GOT3 (cell line): ENCODE measurements around the gene GLB1L3.
"Not testable (repeated sequence)": the region's sequence is repeated elsewhere in the genome, so short reads cannot be mapped to it uniquely, and the experiment has no call there.

ENCODE experiments used
- DNase-seq: peaks from one replicate; lab custom pipeline; 2025; ENCODE audit warnings: mixed read lengths; lab: John Stamatoyannopoulos, UW

Gene GLB1L3

GRCh38 chr11:134313821-134314607 lies 37.8 kb downstream of the GLB1L3 start:
- DNase-seq = no peak

- DNase-seq = no peak
Observed at GRCh38 chr11:134317103-134317502, 40.9 kb downstream of the GLB1L3 start.

- DNase-seq = not testable (repeated sequence)
Observed at GRCh38 chr11:134321373-134321772, 45.2 kb downstream of the GLB1L3 start.

- DNase-seq = no peak
Observed at GRCh38 chr11:134322553-134322952, 46.4 kb downstream of the GLB1L3 start.

GRCh38 chr11:134328433-134328832 lies 52.3 kb downstream of the GLB1L3 start:
- DNase-seq = no peak

GRCh38 chr11:134330611-134331353 lies 54.6 kb downstream of the GLB1L3 start:
- no peak for DNase-seq

- DNase-seq = no peak
Observed at GRCh38 chr11:134331354-134332188, 55.4 kb downstream of the GLB1L3 start, which contains the start of gene GLB1L2. GLB1L2 (plus strand) TSS chr11:134331988; CDS start chr11:134332062, 74 bp downstream.

- no peak for DNase-seq
Observed at GRCh38 chr11:134332189-134332631, 56.0 kb downstream of the GLB1L3 start.

- no peak for DNase-seq
Observed at GRCh38 chr11:134332782-134333181, 56.6 kb downstream of the GLB1L3 start.

GRCh38 chr11:134333312-134333711 lies 57.1 kb downstream of the GLB1L3 start:
- DNase-seq = no peak

GRCh38 chr11:134333946-134334345 lies 57.8 kb downstream of the GLB1L3 start:
- DNase-seq = no peak

GRCh38 chr11:134334796-134335571 lies 58.8 kb downstream of the GLB1L3 start:
- no peak for DNase-seq

GRCh38 chr11:134337051-134337450 lies 60.9 kb downstream of the GLB1L3 start:
- no peak for DNase-seq

- no peak for DNase-seq
Observed at GRCh38 chr11:134338068-134338467, 61.9 kb downstream of the GLB1L3 start.

GRCh38 chr11:134338654-134339053 lies 62.5 kb downstream of the GLB1L3 start:
- DNase-seq = no peak

- DNase-seq = no peak
Observed at GRCh38 chr11:134339756-134340155, 63.6 kb downstream of the GLB1L3 start.

GRCh38 chr11:134340354-134340964 lies 64.3 kb downstream of the GLB1L3 start:
- no peak for DNase-seq

GRCh38 chr11:134341805-134342571 lies 65.8 kb downstream of the GLB1L3 start:
- DNase-seq = no peak

GRCh38 chr11:134342572-134343340 lies 66.6 kb downstream of the GLB1L3 start:
- no peak for DNase-seq
